Peyer's patch (tissue), 4 donors: ENCODE results near the gene DAB1. TPM values are rescaled to one million over a fixed set of nuclear protein-coding genes. Genes with fewer than 3 reads are reported as not detected.

Experiments used
- DNase-seq, 3 donors: peaks; one replicate each; pipeline ENCODE4 v3.0.0-alpha.2; 2017 to 2019
- H3K27ac ChIP-seq, 4 donors: fragments of 200-600 bp; sonication (generic); one replicate each; pipeline ENCODE4 v1.5.1; 2016 to 2019
- H3K27me3 ChIP-seq, 2 donors: fragments of 200-600 bp; sonication (generic); one replicate each; pipeline ENCODE4 v1.5.1; 2019
- H3K36me3 ChIP-seq, 3 donors: fragments of 200-600 bp; sonication (generic); one replicate each; pipeline ENCODE4 v1.5.1; 2016 to 2019
- H3K4me1 ChIP-seq, 4 donors: fragments of 200-600 bp; sonication (generic); one replicate each; pipeline ENCODE4 v1.5.1; 2016 to 2019
- H3K4me3 ChIP-seq, 4 donors: fragments of 200-600 bp; sonication (generic); 1 replicate in 3 of 4; 2 replicates in 1 of 4; pipeline ENCODE4 v1.5.1; 2016 to 2019; ENCODE audit warnings: mild to moderate bottlenecking in 1 of 4
- H3K9me3 ChIP-seq, 4 donors: fragments of 200-600 bp; sonication (generic); one replicate each; pipeline ENCODE4 v1.5.1; 2016 to 2019; ENCODE audit warnings: mild to moderate bottlenecking in 1 of 4
- CTCF ChIP-seq, 6 experiments: fragments of 450-650 bp in 4 of 6; fragments of 200-600 bp in 2 of 6; sonication (generic) in 1 of 6; IDR thresholded peaks; one replicate each; pipeline ENCODE4 v1.5.1; 2017 to 2019; ENCODE audit warnings: antibody characterized with exemption in 6 of 6, mild to moderate bottlenecking in 3 of 6, moderate library complexity in 1 of 6
- POLR2A ChIP-seq, 2 donors: fragments of 450-650 bp; IDR thresholded peaks; one replicate each; pipeline ENCODE4 v1.5.1; 2017; ENCODE audit warnings: antibody characterized with exemption in 2 of 2, mild to moderate bottlenecking in 2 of 2, moderate library complexity in 2 of 2
- total RNA-seq, 4 donors: library from RNA; depleted of rRNA; stranded (reverse); fragments of >200 nt; gene quantifications; one replicate each; pipeline ENCODE4 v1.1.0, GENCODE V29; 2016

Gene DAB1
- total RNA-seq, 4 donors from 2014 or later: 4.1 to 75.3 (median 63.9) TPM

DNA sequence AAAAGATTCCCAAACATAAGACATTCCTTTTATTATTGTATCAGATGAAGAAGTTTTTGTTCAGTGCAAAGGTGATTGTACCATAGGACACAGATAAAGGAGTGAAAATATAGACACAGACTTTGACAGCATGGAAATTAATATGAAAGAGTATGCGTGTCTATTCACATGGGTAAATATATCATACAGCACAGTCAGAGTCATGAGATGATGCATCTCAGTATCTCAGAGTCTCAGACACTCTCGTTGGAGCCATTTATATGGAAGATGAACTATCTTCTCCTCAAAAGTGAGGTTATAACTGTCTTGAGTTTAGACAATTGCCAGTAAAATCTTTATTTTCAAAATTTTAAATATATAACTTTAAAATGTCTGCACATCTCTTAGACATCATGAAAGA, 299.7 kb downstream of the DAB1 start:
- TF ChIP-seq CTCF (IDR thresholded peaks at IDR 0.05): no peak
- no peak for TF ChIP-seq POLR2A (IDR thresholded peaks at IDR 0.05)
- H3K27me3 ChIP-seq: no peaks in the 10 kb centered on the region
- no peaks in the 10 kb centered on the region for H3K36me3 ChIP-seq
- no peak overlapping the region for H3K27ac ChIP-seq
- H3K4me3 ChIP-seq: no peak overlapping the region
- no peaks in the 10 kb centered on the region for H3K4me1 ChIP-seq
- no peaks in the 10 kb centered on the region for H3K9me3 ChIP-seq
- no peak for DNase-seq

GRCh38 chr1:57122031-57122430, 301.8 kb downstream of the DAB1 start:
- H3K27ac ChIP-seq: no peak overlapping the region
- no peak for DNase-seq
- H3K9me3 ChIP-seq: no peaks in the 10 kb centered on the region
- TF ChIP-seq POLR2A (IDR thresholded peaks at IDR 0.05) (no peak), CTCF (IDR thresholded peaks at IDR 0.05) (no peak)
- H3K36me3 ChIP-seq: no peaks in the 10 kb centered on the region
- no peaks in the 10 kb centered on the region for H3K4me1 ChIP-seq
- H3K4me3 ChIP-seq: no peak overlapping the region
- H3K27me3 ChIP-seq: no peaks in the 10 kb centered on the region

GRCh38 chr1:57118948-57119603, 304.8 kb downstream of the DAB1 start:
- DNase-seq: no peak
- Histone ChIP-seq H3K9me3 (no peaks in the 10 kb centered on the region), H3K4me3 (no peak overlapping the region), H3K4me1 (no peaks in the 10 kb centered on the region), H3K36me3 (no peaks in the 10 kb centered on the region), H3K27me3 (no peaks in the 10 kb centered on the region), H3K27ac (no peak overlapping the region)
- TF ChIP-seq CTCF (IDR thresholded peaks at IDR 0.05): no peak
- no peak for TF ChIP-seq POLR2A (IDR thresholded peaks at IDR 0.05)

GRCh38 chr1:57117753-57118152, 306.1 kb downstream of the DAB1 start:
- Histone ChIP-seq H3K4me1 (no peaks in the 10 kb centered on the region), H3K4me3 (no peak overlapping the region), H3K36me3 (no peaks in the 10 kb centered on the region), H3K27ac (no peak overlapping the region), H3K27me3 (no peaks in the 10 kb centered on the region), H3K9me3 (no peaks in the 10 kb centered on the region)
- DNase-seq: no peak
- TF ChIP-seq CTCF (IDR thresholded peaks at IDR 0.05) (no peak), POLR2A (IDR thresholded peaks at IDR 0.05) (no peak)

- no peak for DNase-seq
- no peak overlapping the region for H3K27ac ChIP-seq
- no peaks in the 10 kb centered on the region for H3K27me3 ChIP-seq
- TF ChIP-seq CTCF (IDR thresholded peaks at IDR 0.05) (no peak), POLR2A (IDR thresholded peaks at IDR 0.05) (no peak)
- H3K36me3 ChIP-seq: no peaks in the 10 kb centered on the region
- H3K9me3 ChIP-seq: no peaks in the 10 kb centered on the region
- H3K4me3 ChIP-seq: no peak overlapping the region
- no peaks in the 10 kb centered on the region for H3K4me1 ChIP-seq
Observed at GRCh38 chr1:57116871-57117270, 307.0 kb downstream of the DAB1 start.
